GM21423 (cell line): ENCODE results near the gene SGCD.

Source experiments
- ATAC-seq: cut with Tn5 transposase; IDR thresholded peaks from one replicate; pipeline ENCODE4 v1.9.1; 2021; ENCODE audit warnings: mild to moderate bottlenecking, moderate library complexity; ENCODE audit not compliant: unreplicated experiment

SGCD gene

GRCh38 chr5:156326718-156327259 lies at the start of gene SGCD:
Gene SGCD (plus strand): TSS chr5:156327164.
- no peak for ATAC-seq

- ATAC-seq = no peak
These were observed 49.7 kb upstream of the SGCD start for GRCh38 chr5:156277290-156277689.

GRCh38 chr5:156295431-156295830 lies 31.5 kb upstream of the SGCD start:
- ATAC-seq = no peak

GRCh38 chr5:156310115-156310514 lies 16.8 kb upstream of the SGCD start:
- no peak for ATAC-seq

GRCh38 chr5:156312897-156313694 lies 13.9 kb upstream of the SGCD start:
- ATAC-seq = no peak

GRCh38 chr5:156314416-156314815 lies 12.5 kb upstream of the SGCD start:
- ATAC-seq = no peak

- ATAC-seq = no peak
These were observed 4.3 kb upstream of the SGCD start for GRCh38 chr5:156322666-156323065.

GRCh38 chr5:156327296-156327695 lies 332 bp downstream of the SGCD start:
- no peak for ATAC-seq

- ATAC-seq = no peak
These were observed 1.2 kb downstream of the SGCD start for GRCh38 chr5:156328161-156328560.

GRCh38 chr5:156328766-156329165 lies 1.8 kb downstream of the SGCD start:
- no peak for ATAC-seq

GRCh38 chr5:156329171-156329611 lies 2.2 kb downstream of the SGCD start:
- ATAC-seq = no peak

GRCh38 chr5:156330141-156330870 lies 3.3 kb downstream of the SGCD start:
- no peak for ATAC-seq

- no peak for ATAC-seq
These were observed 4.2 kb downstream of the SGCD start for GRCh38 chr5:156331181-156331580.

- ATAC-seq = no peak
These were observed 4.9 kb downstream of the SGCD start for GRCh38 chr5:156331845-156332244.

GRCh38 chr5:156332245-156332644 lies 5.3 kb downstream of the SGCD start:
- ATAC-seq = no peak

- no peak for ATAC-seq
These were observed 12.3 kb downstream of the SGCD start for GRCh38 chr5:156339139-156339841.

- ATAC-seq = no peak
These were observed 13.9 kb downstream of the SGCD start for GRCh38 chr5:156340893-156341292.

GRCh38 chr5:156350256-156350655 lies 23.3 kb downstream of the SGCD start:
- ATAC-seq = no peak

GRCh38 chr5:156351423-156351822 lies 24.5 kb downstream of the SGCD start:
- no peak for ATAC-seq

- no peak for ATAC-seq
These were observed 27.6 kb downstream of the SGCD start for GRCh38 chr5:156354571-156354970.

- ATAC-seq = no peak
These were observed 29.3 kb downstream of the SGCD start for GRCh38 chr5:156356238-156356637.
